Placental pericyte (primary cell): Measurements from ENCODE around the gene SLC5A12. TPM values are rescaled to one million over a fixed set of nuclear protein-coding genes. Genes with fewer than 3 reads are reported as not detected.

Experiments used
- total RNA-seq: library from RNA; depleted of rRNA; stranded (reverse); fragments of >200 nt; gene quantifications from 2 replicates; pipeline ENCODE4 v1.2.3, GENCODE V29; 2012

The SLC5A12 gene, protein sequence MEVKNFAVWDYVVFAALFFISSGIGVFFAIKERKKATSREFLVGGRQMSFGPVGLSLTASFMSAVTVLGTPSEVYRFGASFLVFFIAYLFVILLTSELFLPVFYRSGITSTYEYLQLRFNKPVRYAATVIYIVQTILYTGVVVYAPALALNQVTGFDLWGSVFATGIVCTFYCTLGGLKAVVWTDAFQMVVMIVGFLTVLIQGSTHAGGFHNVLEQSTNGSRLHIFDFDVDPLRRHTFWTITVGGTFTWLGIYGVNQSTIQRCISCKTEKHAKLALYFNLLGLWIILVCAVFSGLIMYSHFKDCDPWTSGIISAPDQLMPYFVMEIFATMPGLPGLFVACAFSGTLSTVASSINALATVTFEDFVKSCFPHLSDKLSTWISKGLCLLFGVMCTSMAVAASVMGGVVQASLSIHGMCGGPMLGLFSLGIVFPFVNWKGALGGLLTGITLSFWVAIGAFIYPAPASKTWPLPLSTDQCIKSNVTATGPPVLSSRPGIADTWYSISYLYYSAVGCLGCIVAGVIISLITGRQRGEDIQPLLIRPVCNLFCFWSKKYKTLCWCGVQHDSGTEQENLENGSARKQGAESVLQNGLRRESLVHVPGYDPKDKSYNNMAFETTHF
- total RNA-seq = 1.1 and 4.2 TPM in 2 replicates

DNA sequence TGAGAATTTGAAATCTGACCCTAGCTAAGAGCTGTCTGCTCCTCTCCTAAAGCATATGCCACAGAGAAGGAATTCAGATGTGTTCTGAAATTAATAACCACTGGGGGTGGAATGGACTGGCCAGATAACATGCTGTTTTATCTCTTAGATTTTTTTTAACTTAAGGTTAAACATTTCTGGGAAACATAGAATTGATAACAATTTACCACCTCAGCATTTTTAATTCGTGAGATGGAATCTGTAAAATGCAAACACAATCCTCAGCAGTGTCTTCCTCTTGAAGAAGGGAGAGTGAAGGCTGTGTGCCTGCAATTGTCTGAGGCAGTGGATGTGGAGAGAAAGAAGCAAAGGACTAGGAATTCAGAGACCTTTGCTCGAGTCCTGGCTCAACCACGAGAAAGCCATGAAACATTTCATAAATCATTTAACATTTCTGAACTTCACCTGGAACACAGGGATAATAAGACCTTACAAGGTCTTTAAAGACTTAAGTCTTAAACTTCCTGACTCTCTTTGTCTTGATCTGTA, at the start of gene SLC5A12:
Gene SLC5A12 (minus strand): TSS at position 113 of the 528 bp plus-strand sequence. CDS start 346 bp downstream, outside the sequence.

Other genes with a start within 250 kb of the SLC5A12 start
- gene MUC15, start 149.8 kb downstream of the SLC5A12 start, total RNA-seq = not detected in 2 replicates